Activated CD8-positive, alpha-beta T cell treated with anti-CD3 and anti-CD28 coated beads for 36 hours (primary cell): ENCODE measurements around the gene STH. TPM values are rescaled to one million over a fixed set of nuclear protein-coding genes. Genes with fewer than 3 reads are reported as not detected.

ENCODE experiments used
- ATAC-seq: fragments of 200-7000 bp; cut with Tn5 transposase; one replicate; pipeline ENCODE4 v1.10.0; 2021; ENCODE audit warnings: mild to moderate bottlenecking, moderate library complexity
- CTCF ChIA-PET: fragments of 350-600 bp; sonication (Branson Sonifier 250); formaldehyde crosslinking; loops from one replicate; lab custom pipeline; 2021; ENCODE audit warnings: antibody characterized with exemption; lab: Charles Lee
- POLR2A ChIA-PET: fragments of 350-600 bp; sonication (Branson Sonifier 250); formaldehyde crosslinking; loops from one replicate; lab custom pipeline; 2021; ENCODE audit warnings: antibody characterized with exemption; lab: Charles Lee
- DNase-seq: peaks from one replicate; pipeline ENCODE4 v3.0.0-alpha.2; 2020
- H3K27ac Mint-ChIP-seq: one replicate; pipeline ENCODE4 v1.8.0; 2021; ENCODE audit warnings: mild to moderate bottlenecking, mixed read lengths
- H3K27me3 Mint-ChIP-seq: one replicate; pipeline ENCODE4 v1.8.0; 2021; ENCODE audit warnings: mixed read lengths
- H3K36me3 Mint-ChIP-seq: one replicate; pipeline ENCODE4 v1.8.0; 2021; ENCODE audit warnings: low read depth, mixed read lengths
- H3K4me1 Mint-ChIP-seq: one replicate; pipeline ENCODE4 v1.8.0; 2021; ENCODE audit warnings: low read depth, mixed read lengths
- H3K4me3 Mint-ChIP-seq: one replicate; pipeline ENCODE4 v1.8.0; 2021; ENCODE audit warnings: mild to moderate bottlenecking, moderate library complexity, mixed read lengths
- H3K9me3 Mint-ChIP-seq: one replicate; pipeline ENCODE4 v1.8.0; 2021; ENCODE audit warnings: mixed read lengths
- intact Hi-C: fragments of 100-400 bp; cut with micrococcal nuclease; formaldehyde crosslinking; loops from one replicate; pipeline ENCODE4 v1.10.0; 2022
- total RNA-seq, 2 experiments: library from RNA; stranded (reverse); gene quantifications; one replicate each; pipeline ENCODE4 v1.2.3, GENCODE V29; 2021
- TF ChIP-seq, protein P1 (sequence below): fragments of 200-600 bp; IDR thresholded peaks from one replicate; pipeline ENCODE4 v1.8.0; 2022; ENCODE audit warnings: antibody characterized with exemption, mild to moderate bottlenecking

STH gene
- total RNA-seq, 2 experiments from 2014 or later: not detected

- no peaks in the 10 kb centered on the region for H3K27me3 Mint-ChIP-seq
- H3K27ac Mint-ChIP-seq: no peak overlapping the region
- H3K9me3 Mint-ChIP-seq: no peaks in the 10 kb centered on the region
- H3K36me3 Mint-ChIP-seq: no peaks in the 10 kb centered on the region
- TF ChIP-seq, protein P1, sequence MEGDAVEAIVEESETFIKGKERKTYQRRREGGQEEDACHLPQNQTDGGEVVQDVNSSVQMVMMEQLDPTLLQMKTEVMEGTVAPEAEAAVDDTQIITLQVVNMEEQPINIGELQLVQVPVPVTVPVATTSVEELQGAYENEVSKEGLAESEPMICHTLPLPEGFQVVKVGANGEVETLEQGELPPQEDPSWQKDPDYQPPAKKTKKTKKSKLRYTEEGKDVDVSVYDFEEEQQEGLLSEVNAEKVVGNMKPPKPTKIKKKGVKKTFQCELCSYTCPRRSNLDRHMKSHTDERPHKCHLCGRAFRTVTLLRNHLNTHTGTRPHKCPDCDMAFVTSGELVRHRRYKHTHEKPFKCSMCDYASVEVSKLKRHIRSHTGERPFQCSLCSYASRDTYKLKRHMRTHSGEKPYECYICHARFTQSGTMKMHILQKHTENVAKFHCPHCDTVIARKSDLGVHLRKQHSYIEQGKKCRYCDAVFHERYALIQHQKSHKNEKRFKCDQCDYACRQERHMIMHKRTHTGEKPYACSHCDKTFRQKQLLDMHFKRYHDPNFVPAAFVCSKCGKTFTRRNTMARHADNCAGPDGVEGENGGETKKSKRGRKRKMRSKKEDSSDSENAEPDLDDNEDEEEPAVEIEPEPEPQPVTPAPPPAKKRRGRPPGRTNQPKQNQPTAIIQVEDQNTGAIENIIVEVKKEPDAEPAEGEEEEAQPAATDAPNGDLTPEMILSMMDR: no peak
- DNase-seq: no peak
- H3K4me3 Mint-ChIP-seq: no peak overlapping the region
- POLR2A ChIA-PET: interaction anchor here (0.6 to 1.3 kb wide), 3 partner anchors 14 to 117 kb away, joined by 3 read pairs; no protein-coding TSS in a partner anchor
- intact Hi-C loops: loop anchor here (10.0 kb wide), 1 partner anchor 277 kb away; no protein-coding TSS in a partner anchor
- ATAC-seq: no peak
- CTCF ChIA-PET: interaction anchor here (0.8 to 1.8 kb wide), 5 partner anchors 12 to 206 kb away, joined by 3 to 4 read pairs (median 3); no protein-coding TSS in a partner anchor
- no peaks in the 10 kb centered on the region for H3K4me1 Mint-ChIP-seq
These were observed 8.5 kb downstream of the STH start for GRCh38 chr17:46007461-46007965.

DNA sequence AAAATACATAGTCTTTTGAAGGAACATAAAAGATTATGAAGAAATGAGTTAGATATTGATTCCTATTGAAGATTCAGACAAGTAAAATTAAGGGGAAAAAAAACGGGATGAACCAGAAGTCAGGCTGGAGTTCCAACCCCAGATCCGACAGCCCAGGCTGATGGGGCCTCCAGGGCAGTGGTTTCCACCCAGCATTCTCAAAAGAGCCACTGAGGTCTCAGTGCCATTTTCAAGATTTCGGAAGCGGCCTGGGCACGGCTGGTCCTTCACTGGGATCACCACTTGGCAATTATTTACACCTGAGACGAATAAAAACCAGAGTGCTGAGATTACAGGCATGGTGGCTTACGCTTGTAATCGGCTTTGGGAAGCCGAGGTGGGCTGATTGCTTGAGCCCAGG, 9.5 kb downstream of the STH start:
- CTCF ChIA-PET: interaction anchor here (1.8 kb wide), 1 partner anchor 12 kb away, joined by 4 read pairs; no protein-coding TSS in a partner anchor
- H3K4me1 Mint-ChIP-seq: no peaks in the 10 kb centered on the region
- no peaks in the 10 kb centered on the region for H3K36me3 Mint-ChIP-seq

GRCh38 chr17:46009681-46010596, 10.9 kb downstream of the STH start:
- Mint-ChIP-seq H3K4me3 (no peak overlapping the region), H3K27me3 (no peaks in the 10 kb centered on the region), H3K27ac (no peak overlapping the region), H3K9me3 (no peaks in the 10 kb centered on the region), H3K36me3 (no peaks in the 10 kb centered on the region), H3K4me1 (no peaks in the 10 kb centered on the region)
- ChIA-PET CTCF (no interaction called here), POLR2A (no interaction called here)
- DNase-seq: no peak
- TF ChIP-seq, protein P1: no peak
- intact Hi-C loops: loop anchor here (10.0 kb wide), 1 partner anchor 275 kb away; no protein-coding TSS in a partner anchor
- ATAC-seq: no peak

More for the DNA sequence above, 9.5 kb downstream of the STH start:
- intact Hi-C loops: loop anchor here (10.0 kb wide), 1 partner anchor 276 kb away; no protein-coding TSS in a partner anchor
- H3K27me3 Mint-ChIP-seq: no peaks in the 10 kb centered on the region
- no peak overlapping the region for H3K27ac Mint-ChIP-seq
- TF ChIP-seq, protein P1: no peak
- POLR2A ChIA-PET: no interaction called here
- no peak for DNase-seq
- no peak overlapping the region for H3K4me3 Mint-ChIP-seq
- H3K9me3 Mint-ChIP-seq: no peaks in the 10 kb centered on the region
- ATAC-seq: no peak

GRCh38 chr17:46010597-46011186, 11.6 kb downstream of the STH start:
- no peak for ATAC-seq
- Mint-ChIP-seq H3K27me3 (no peaks in the 10 kb centered on the region), H3K4me1 (no peaks in the 10 kb centered on the region), H3K4me3 (no peak overlapping the region), H3K36me3 (no peaks in the 10 kb centered on the region), H3K27ac (no peak overlapping the region), H3K9me3 (no peaks in the 10 kb centered on the region)
- ChIA-PET POLR2A (no interaction called here), CTCF (no interaction called here)
- TF ChIP-seq, protein P1: no peak
- no peak for DNase-seq
- intact Hi-C loops: no loop called here
